Fibroblast of lung (primary cell): ENCODE measurements around the gene GABRD.

Experiments used
- EZH2 ChIP-seq: IDR thresholded peaks from 2 replicates; pipeline ENCODE4 v1.5.1; 2012; ENCODE audit warnings: low read length, control low read depth, mild to moderate bottlenecking; ENCODE audit errors: missing control alignments
- TF ChIP-seq, protein P1 (sequence below), 2 donors: IDR thresholded peaks in 1 of 2; conservative IDR thresholded peaks in 1 of 2; 1 replicate in 1 of 2; 2 replicates in 1 of 2; pipeline ENCODE4 v1.5.1; 2011 to 2012; ENCODE audit warnings: low read length in 2 of 2, control low read depth in 1 of 2, inconsistent platforms in 1 of 2, low read depth in 1 of 2, mild to moderate bottlenecking in 1 of 2

DNA sequence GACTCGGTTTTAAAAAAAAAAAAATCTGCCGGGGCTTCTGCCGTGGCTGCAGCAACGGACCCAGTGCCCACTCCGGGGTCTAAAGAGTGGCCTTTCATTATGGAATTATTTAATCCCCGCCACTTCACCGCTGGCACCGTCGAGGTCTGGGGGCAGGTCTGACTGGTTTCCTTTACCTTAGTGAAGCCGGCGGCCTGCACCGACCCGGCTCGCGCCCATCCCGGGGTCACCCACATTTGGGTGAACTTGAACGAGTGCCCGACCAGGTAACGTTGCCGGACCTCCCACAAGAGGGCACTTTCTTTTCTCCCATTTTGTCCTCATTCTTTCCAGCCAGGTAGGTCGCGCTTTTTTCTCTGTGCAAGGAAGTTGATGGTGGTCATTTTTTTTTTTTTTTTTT lies 35.4 kb downstream of the GABRD start:
- TF ChIP-seq, protein P1, sequence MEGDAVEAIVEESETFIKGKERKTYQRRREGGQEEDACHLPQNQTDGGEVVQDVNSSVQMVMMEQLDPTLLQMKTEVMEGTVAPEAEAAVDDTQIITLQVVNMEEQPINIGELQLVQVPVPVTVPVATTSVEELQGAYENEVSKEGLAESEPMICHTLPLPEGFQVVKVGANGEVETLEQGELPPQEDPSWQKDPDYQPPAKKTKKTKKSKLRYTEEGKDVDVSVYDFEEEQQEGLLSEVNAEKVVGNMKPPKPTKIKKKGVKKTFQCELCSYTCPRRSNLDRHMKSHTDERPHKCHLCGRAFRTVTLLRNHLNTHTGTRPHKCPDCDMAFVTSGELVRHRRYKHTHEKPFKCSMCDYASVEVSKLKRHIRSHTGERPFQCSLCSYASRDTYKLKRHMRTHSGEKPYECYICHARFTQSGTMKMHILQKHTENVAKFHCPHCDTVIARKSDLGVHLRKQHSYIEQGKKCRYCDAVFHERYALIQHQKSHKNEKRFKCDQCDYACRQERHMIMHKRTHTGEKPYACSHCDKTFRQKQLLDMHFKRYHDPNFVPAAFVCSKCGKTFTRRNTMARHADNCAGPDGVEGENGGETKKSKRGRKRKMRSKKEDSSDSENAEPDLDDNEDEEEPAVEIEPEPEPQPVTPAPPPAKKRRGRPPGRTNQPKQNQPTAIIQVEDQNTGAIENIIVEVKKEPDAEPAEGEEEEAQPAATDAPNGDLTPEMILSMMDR (conservative IDR thresholded peaks at IDR 0.05 in 1 of 2, IDR thresholded peaks at IDR 0.05 in 1 of 2; ENCODE audit: low read depth in 1 of 2, low read length in 2 of 2): no peak
- no peak for TF ChIP-seq EZH2
